Calu3 (cell line): Measurements from ENCODE around the gene PLN. TPM values are rescaled to one million over a fixed set of nuclear protein-coding genes. Genes with fewer than 3 reads are reported as not detected.

Experiments
- BruUV-seq: library from RNA; stranded (reverse); fragments of 400-500 nt; replicated peaks from 2 replicates; lab custom pipeline; 2021; lab: Mats Ljungman, UMichigan
- CTCF ChIA-PET: fragments of 300-600 bp; sonication (Branson Sonifier 250); formaldehyde crosslinking; loops from one replicate; lab custom pipeline; 2022; ENCODE audit warnings: antibody characterized with exemption; lab: Charles Lee
- DNase-seq: peaks from one replicate; pipeline ENCODE4 v3.0.0; 2022
- H3K27ac Mint-ChIP-seq: one replicate; pipeline ENCODE4 v1.8.0; 2022; ENCODE audit warnings: mixed read lengths; ENCODE audit not compliant: unreplicated experiment
- H3K27me3 Mint-ChIP-seq: one replicate; pipeline ENCODE4 v1.8.0; 2022; ENCODE audit warnings: mixed read lengths; ENCODE audit not compliant: unreplicated experiment
- H3K36me3 Mint-ChIP-seq: one replicate; pipeline ENCODE4 v1.8.0; 2022; ENCODE audit warnings: mild to moderate bottlenecking, moderate library complexity, mixed read lengths; ENCODE audit not compliant: insufficient read depth, unreplicated experiment
- H3K4me1 Mint-ChIP-seq: one replicate; pipeline ENCODE4 v1.8.0; 2022; ENCODE audit warnings: mild to moderate bottlenecking, low read depth, mixed read lengths; ENCODE audit not compliant: unreplicated experiment
- H3K4me3 Mint-ChIP-seq: one replicate; pipeline ENCODE4 v1.8.0; 2022; ENCODE audit warnings: mild to moderate bottlenecking, low read depth, moderate library complexity, mixed read lengths; ENCODE audit not compliant: unreplicated experiment
- H3K9me3 Mint-ChIP-seq: one replicate; pipeline ENCODE4 v1.8.0; 2022; ENCODE audit warnings: low read depth, mixed read lengths; ENCODE audit not compliant: unreplicated experiment
- intact Hi-C: fragments of 100-400 bp; cut with micrococcal nuclease; formaldehyde crosslinking; loops from one replicate; pipeline ENCODE4 v1.10.0; 2022; ENCODE audit not compliant: unreplicated experiment
- total RNA-seq: library from RNA; stranded (reverse); gene quantifications from 2 replicates; pipeline ENCODE4 v1.2.3, GENCODE V29; 2022
- TF ChIP-seq, protein P1 (sequence below): fragments of 200-600 bp; IDR thresholded peaks from one replicate; pipeline ENCODE4 v1.8.0; 2022; ENCODE audit warnings: antibody characterized with exemption; ENCODE audit not compliant: unreplicated experiment

Gene PLN
- total RNA-seq, 1 experiment from 2014 or later = not detected

GRCh38 chr6:118507636-118508035 lies 40.5 kb upstream of the PLN start:
- Mint-ChIP-seq H3K4me3 (no peak overlapping the region), H3K4me1 (no peaks in the 10 kb centered on the region), H3K9me3 (no peaks in the 10 kb centered on the region), H3K27me3 (no peaks in the 10 kb centered on the region), H3K36me3 (no peaks in the 10 kb centered on the region), H3K27ac (no peak overlapping the region)
- BruUV-seq = no TSS peak
- intact Hi-C loops = loop anchor here (2.0 kb wide), 2 partner anchors 43 to 531 kb away; no protein-coding TSS in a partner anchor
- CTCF ChIA-PET = no interaction called here
- TF ChIP-seq, protein P1, sequence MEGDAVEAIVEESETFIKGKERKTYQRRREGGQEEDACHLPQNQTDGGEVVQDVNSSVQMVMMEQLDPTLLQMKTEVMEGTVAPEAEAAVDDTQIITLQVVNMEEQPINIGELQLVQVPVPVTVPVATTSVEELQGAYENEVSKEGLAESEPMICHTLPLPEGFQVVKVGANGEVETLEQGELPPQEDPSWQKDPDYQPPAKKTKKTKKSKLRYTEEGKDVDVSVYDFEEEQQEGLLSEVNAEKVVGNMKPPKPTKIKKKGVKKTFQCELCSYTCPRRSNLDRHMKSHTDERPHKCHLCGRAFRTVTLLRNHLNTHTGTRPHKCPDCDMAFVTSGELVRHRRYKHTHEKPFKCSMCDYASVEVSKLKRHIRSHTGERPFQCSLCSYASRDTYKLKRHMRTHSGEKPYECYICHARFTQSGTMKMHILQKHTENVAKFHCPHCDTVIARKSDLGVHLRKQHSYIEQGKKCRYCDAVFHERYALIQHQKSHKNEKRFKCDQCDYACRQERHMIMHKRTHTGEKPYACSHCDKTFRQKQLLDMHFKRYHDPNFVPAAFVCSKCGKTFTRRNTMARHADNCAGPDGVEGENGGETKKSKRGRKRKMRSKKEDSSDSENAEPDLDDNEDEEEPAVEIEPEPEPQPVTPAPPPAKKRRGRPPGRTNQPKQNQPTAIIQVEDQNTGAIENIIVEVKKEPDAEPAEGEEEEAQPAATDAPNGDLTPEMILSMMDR = no peak
- no peak for DNase-seq

DNA sequence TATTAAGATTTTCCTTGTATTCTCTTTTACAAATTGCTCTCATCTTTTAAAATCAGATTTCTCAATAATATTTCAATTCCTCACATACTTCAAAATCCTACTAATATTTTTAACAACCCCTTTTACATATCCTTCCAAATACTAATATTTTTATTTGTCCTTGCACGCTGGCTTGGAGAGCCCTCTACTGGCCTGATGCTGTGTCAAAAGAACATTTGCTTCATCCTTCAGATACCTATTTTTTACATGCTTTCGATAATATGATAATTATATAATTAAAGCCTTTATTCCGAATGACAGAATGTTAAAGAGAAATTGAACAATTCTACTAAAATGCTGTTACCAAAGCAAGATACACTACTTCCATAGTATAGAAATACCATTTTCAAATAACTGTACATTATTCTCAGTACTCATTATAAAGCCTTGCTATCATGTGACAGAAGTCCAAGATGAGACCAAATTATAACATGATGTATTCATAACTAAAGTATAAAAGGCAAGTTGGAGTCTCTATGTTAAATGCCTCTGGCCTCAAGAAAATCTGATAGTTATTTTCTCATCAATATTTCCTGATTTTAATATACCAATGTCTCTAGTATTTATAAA lies 39.0 kb upstream of the PLN start:
- H3K27ac Mint-ChIP-seq = no peak overlapping the region
- no TSS peak for BruUV-seq
- no peaks in the 10 kb centered on the region for H3K4me1 Mint-ChIP-seq
- no peaks in the 10 kb centered on the region for H3K27me3 Mint-ChIP-seq
- no peak overlapping the region for H3K4me3 Mint-ChIP-seq
- TF ChIP-seq, protein P1 = no peak
- no peaks in the 10 kb centered on the region for H3K36me3 Mint-ChIP-seq
- H3K9me3 Mint-ChIP-seq = no peaks in the 10 kb centered on the region
- CTCF ChIA-PET = no interaction called here
- intact Hi-C loops = loop anchor here (1.0 to 2.0 kb wide), 5 partner anchors 42 to 668 kb away; no protein-coding TSS in a partner anchor
- DNase-seq = peak; percentile 34

DNA sequence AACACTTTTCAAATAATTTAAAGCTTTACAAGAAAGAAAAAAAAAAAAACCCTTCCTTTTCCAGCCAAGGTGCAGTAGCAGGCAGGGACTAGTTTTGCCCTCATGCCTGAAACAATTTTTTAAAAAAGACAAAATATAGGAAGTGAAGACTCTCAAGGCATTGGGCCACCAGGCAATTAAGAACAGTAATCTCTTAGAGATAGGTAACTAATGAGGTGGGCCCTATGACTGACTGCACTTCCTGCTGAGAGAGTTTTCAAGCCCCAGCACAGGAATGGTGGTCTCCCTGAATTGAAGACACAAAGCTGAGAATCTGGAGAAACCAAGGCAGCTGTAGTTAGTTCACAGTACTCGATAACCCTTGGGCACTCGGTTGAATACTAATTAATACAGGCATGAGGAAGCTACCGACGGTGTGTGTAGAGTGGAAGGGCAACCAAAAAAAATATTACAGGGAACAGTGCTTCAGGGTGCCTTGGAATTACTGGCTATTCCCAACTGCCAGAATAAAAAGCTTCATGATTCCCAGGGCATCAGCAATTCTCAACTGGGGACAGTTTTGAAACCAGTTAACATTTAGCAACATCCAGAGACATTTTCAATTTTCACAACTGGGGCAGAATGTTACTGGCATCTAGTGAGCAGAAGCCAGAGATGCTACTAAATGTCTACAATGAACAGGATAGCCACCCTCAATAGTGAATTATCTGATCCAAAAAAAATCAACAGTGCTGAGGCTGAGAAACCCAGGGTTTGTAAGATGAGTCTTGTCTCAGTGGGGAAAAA lies 36.0 kb upstream of the PLN start:
- intact Hi-C loops = no loop called here
- CTCF ChIA-PET = interaction anchor here (0.9 kb wide), 1 partner anchor 9 kb away, joined by 3 read pairs; no protein-coding TSS in a partner anchor
- Mint-ChIP-seq H3K9me3 (no peaks in the 10 kb centered on the region), H3K4me3 (no peak overlapping the region), H3K27ac (no peak overlapping the region), H3K27me3 (no peaks in the 10 kb centered on the region), H3K4me1 (no peaks in the 10 kb centered on the region), H3K36me3 (no peaks in the 10 kb centered on the region)
- no peak for DNase-seq
- TF ChIP-seq, protein P1 = no peak
- BruUV-seq = no TSS peak

DNA sequence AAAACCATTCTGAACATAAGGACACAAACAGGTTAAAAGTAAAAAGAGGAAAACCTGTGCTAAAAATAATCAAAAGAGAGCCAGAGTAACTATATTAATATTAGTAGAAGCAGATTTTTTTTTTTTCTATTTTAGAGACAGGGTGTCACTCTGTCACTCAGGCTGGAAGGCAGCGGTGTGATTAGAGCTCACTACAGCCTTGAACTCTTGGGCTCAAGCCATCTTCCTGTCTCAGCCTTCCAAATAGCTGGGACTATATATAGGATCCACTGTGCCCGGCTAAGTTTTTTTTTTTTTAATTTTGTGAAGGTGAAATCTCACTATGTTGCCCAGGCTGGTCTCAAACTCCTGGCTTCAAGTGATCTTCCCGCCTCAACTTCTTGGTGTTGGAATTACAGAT lies 33.4 kb upstream of the PLN start:
- CTCF ChIA-PET = no interaction called here
- Mint-ChIP-seq H3K27me3 (no peaks in the 10 kb centered on the region), H3K4me1 (no peaks in the 10 kb centered on the region), H3K9me3 (no peaks in the 10 kb centered on the region), H3K27ac (no peak overlapping the region), H3K4me3 (no peak overlapping the region), H3K36me3 (no peaks in the 10 kb centered on the region)
- BruUV-seq = no TSS peak
- intact Hi-C loops = no loop called here
- TF ChIP-seq, protein P1 = no peak
- no peak for DNase-seq
